SJSA1 (cell line): ENCODE data around the gene ABCD1. TPM values are rescaled to one million over a fixed set of nuclear protein-coding genes. Genes with fewer than 3 reads are reported as not detected.

Source experiments
- total RNA-seq: library from RNA; depleted of rRNA; stranded (reverse); fragments of >200 nt; shearing (Covaris generic); gene quantifications from 2 replicates; pipeline ENCODE4 v1.2.3, GENCODE V29; 2014; rRNA removed

The ABCD1 gene
- total RNA-seq, 1 experiment from 2014 or later = 10.3 TPM

Other genes with a start within 250 kb of the ABCD1 start
- gene BGN, start 229.9 kb upstream of the ABCD1 start, total RNA-seq = 0.08 TPM in 1 of 2 replicates, not detected in the other
- not detected in 2 replicates for gene ATP2B3, start 207.2 kb upstream of the ABCD1 start, total RNA-seq
- 39.9 and 49.3 TPM in 2 replicates for gene CCNQ, start 125.7 kb upstream of the ABCD1 start, total RNA-seq
- 0.08 TPM in 1 of 2 replicates, not detected in the other for gene DUSP9, start 77.7 kb upstream of the ABCD1 start, total RNA-seq
- gene PNCK, start 51.0 kb upstream of the ABCD1 start, total RNA-seq = not detected in 2 replicates
- 0.66 and 2.7 TPM in 2 replicates for gene SLC6A8, start 36.9 kb upstream of the ABCD1 start, total RNA-seq
- 188 and 249 TPM in 2 replicates for gene BCAP31, start 469 bp upstream of the ABCD1 start, total RNA-seq
- gene PLXNB3, start 39.4 kb downstream of the ABCD1 start, total RNA-seq = 0.03 and 1.3 TPM in 2 replicates
- gene SRPK3, start 56.2 kb downstream of the ABCD1 start, total RNA-seq = not detected in 2 replicates
- 51.0 and 80.1 TPM in 2 replicates for gene IDH3G, start 69.5 kb downstream of the ABCD1 start, total RNA-seq
- gene SSR4, start 69.8 kb downstream of the ABCD1 start, total RNA-seq = 139 and 225 TPM in 2 replicates
- gene PDZD4, start 105.7 kb downstream of the ABCD1 start, total RNA-seq = 0.09 and 0.79 TPM in 2 replicates
- 0.05 TPM in 1 of 2 replicates, not detected in the other for gene L1CAM, start 161.3 kb downstream of the ABCD1 start, total RNA-seq
- gene AVPR2, start 179.8 kb downstream of the ABCD1 start, total RNA-seq = not detected in 2 replicates
- gene ARHGAP4, start 201.4 kb downstream of the ABCD1 start, total RNA-seq = 0.63 TPM in 1 of 2 replicates, not detected in the other
- 119 and 155 TPM in 2 replicates for gene NAA10, start 210.2 kb downstream of the ABCD1 start, total RNA-seq
- gene RENBP, start 219.8 kb downstream of the ABCD1 start, total RNA-seq = 0.11 TPM in 1 of 2 replicates, not detected in the other
- 24.6 and 42.8 TPM in 2 replicates for gene HCFC1, start 247.0 kb downstream of the ABCD1 start, total RNA-seq
- gene TMEM187, start 247.9 kb downstream of the ABCD1 start, total RNA-seq = 1.1 TPM in 1 of 2 replicates, not detected in the other